ENCODE data around the gene HDAC4. TPM values are rescaled to one million over a fixed set of nuclear protein-coding genes. Genes with fewer than 3 reads are reported as not detected.

HDAC4 gene
- total and polyA plus RNA-seq, 9 of the 15 experiments (the other 6 are each of a cell fraction or from before 2014, with no cell fraction given), result 0.11 to 20.2 (median 4.0) TPM

- intact Hi-C loops (cut with micrococcal nuclease) (no loop called here), in situ Hi-C loops (cut with MboI) (no loop called here)
- Histone ChIP-seq H3K9me3 (replicated peaks; ENCODE audit: control insufficient read depth, insufficient read depth, low read depth, low read length) (no peaks in the 10 kb centered on the region), H3K4me2 (ENCODE audit: insufficient read depth, low read length) (no peak overlapping the region), H3K27me3 (ENCODE audit: control insufficient read depth in 2 of 2, insufficient read depth in 2 of 2, low read length in 2 of 2) (no peaks in the 10 kb centered on the region), H4K20me1 (replicated peaks; ENCODE audit: control insufficient read depth, insufficient read depth, low read length) (no peaks in the 10 kb centered on the region), H2AFZ (ENCODE audit: low read depth, low read length) (no peak overlapping the region), H3K79me2 (ENCODE audit: control insufficient read depth, insufficient read depth, low read length) (no peaks in the 10 kb centered on the region), H3K36me3 (ENCODE audit: control insufficient read depth, insufficient read depth, low read length) (peaks cover 9% of the 10 kb centered on the region; the same call in 1 of the 3 replicates), H3K27ac (ENCODE audit: extremely low read depth, low read depth, low read length) (no peak overlapping the region), H3K9me1 (ENCODE audit: control insufficient read depth, insufficient read depth, low read length) (no peaks in the 10 kb centered on the region), H3K9ac (ENCODE audit: insufficient read depth in 1 of 2, low read depth in 2 of 2, low read length in 2 of 2) (no peak overlapping the region), H3K4me3 (no peak overlapping the region), H3K4me1 (replicated peaks in 1 of 2; ENCODE audit: control insufficient read depth in 2 of 2, insufficient read depth in 2 of 2, low read length in 2 of 2) (no peaks in the 10 kb centered on the region; a peak in 1 of 5 replicates)
- TF ChIP-seq LEF1 (IDR thresholded peaks at IDR 0.05), result no peak
- no peak for TF ChIP-seq ZNF197 (CRISPR knock-in tag; IDR thresholded peaks at IDR 0.05; ENCODE audit: low read depth)
- TF ChIP-seq NELFE (IDR thresholded peaks at IDR 0.05; ENCODE audit: insufficient read depth, insufficient read length), result no peak
- TF ChIP-seq SOX6 (IDR thresholded peaks at IDR 0.05), result no peak
- no peak for TF ChIP-seq PHF8 (IDR thresholded peaks at IDR 0.05; ENCODE audit: borderline replicate concordance, low read length)
- TF ChIP-seq E4F1 (CRISPR knock-in tag; IDR thresholded peaks at IDR 0.05; ENCODE audit: borderline replicate concordance), result no peak
- no peak for TF ChIP-seq FOXO4 (CRISPR knock-in tag; IDR thresholded peaks at IDR 0.05)
- no peak for TF ChIP-seq PCBP1 (IDR thresholded peaks at IDR 0.05; ENCODE audit: low read depth, low read length, poor library complexity, severe bottlenecking)
- no peak for TF ChIP-seq RBM39 (optimal IDR thresholded peaks at IDR 0.05; ENCODE audit: low read depth, low read length)
- no peak for TF ChIP-seq ERF (CRISPR knock-in tag; IDR thresholded peaks at IDR 0.05)
- no peak for TF ChIP-seq ZNF282 (CRISPR knock-in tag; IDR thresholded peaks at IDR 0.05)
- no peak for TF ChIP-seq MCM2 (IDR thresholded peaks at IDR 0.05; ENCODE audit: low read depth)
- TF ChIP-seq ZSCAN29 (IDR thresholded peaks at IDR 0.05), result no peak
- TF ChIP-seq, protein P1, sequence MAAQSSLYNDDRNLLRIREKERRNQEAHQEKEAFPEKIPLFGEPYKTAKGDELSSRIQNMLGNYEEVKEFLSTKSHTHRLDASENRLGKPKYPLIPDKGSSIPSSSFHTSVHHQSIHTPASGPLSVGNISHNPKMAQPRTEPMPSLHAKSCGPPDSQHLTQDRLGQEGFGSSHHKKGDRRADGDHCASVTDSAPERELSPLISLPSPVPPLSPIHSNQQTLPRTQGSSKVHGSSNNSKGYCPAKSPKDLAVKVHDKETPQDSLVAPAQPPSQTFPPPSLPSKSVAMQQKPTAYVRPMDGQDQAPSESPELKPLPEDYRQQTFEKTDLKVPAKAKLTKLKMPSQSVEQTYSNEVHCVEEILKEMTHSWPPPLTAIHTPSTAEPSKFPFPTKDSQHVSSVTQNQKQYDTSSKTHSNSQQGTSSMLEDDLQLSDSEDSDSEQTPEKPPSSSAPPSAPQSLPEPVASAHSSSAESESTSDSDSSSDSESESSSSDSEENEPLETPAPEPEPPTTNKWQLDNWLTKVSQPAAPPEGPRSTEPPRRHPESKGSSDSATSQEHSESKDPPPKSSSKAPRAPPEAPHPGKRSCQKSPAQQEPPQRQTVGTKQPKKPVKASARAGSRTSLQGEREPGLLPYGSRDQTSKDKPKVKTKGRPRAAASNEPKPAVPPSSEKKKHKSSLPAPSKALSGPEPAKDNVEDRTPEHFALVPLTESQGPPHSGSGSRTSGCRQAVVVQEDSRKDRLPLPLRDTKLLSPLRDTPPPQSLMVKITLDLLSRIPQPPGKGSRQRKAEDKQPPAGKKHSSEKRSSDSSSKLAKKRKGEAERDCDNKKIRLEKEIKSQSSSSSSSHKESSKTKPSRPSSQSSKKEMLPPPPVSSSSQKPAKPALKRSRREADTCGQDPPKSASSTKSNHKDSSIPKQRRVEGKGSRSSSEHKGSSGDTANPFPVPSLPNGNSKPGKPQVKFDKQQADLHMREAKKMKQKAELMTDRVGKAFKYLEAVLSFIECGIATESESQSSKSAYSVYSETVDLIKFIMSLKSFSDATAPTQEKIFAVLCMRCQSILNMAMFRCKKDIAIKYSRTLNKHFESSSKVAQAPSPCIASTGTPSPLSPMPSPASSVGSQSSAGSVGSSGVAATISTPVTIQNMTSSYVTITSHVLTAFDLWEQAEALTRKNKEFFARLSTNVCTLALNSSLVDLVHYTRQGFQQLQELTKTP (IDR thresholded peaks at IDR 0.05; ENCODE audit: low read depth in 1 of 2, partially characterized antibody in 2 of 2), result no peak
- ChIA-PET CTCF (ENCODE audit: low intra/inter-chr PET ratio) (no interaction called here), POLR2A (no interaction called here)
- BruUV-seq (replicated peaks), result no TSS peak
- WGBS (ENCODE audit: insufficient coverage, low coverage, missing lambda C conversion rate), result 84% methylated on average over 11 of the region's 20 CpGs
- ATAC-seq (no peak), FAIRE-seq (no peak), DNase-seq (ENCODE audit: extremely low read depth in 1 of 4, low spot score in 3 of 4) (no peak)
These were observed 214.1 kb downstream of the HDAC4 start for GRCh38 chr2:239186516-239187357.
